GM18868 (cell line): ENCODE measurements around the gene TBX1.

Source experiments
- ATAC-seq: cut with Tn5 transposase; IDR thresholded peaks from one replicate; pipeline ENCODE4 v1.9.1; 2021; ENCODE audit warnings: mild to moderate bottlenecking, moderate library complexity; ENCODE audit not compliant: unreplicated experiment

The TBX1 gene

DNA sequence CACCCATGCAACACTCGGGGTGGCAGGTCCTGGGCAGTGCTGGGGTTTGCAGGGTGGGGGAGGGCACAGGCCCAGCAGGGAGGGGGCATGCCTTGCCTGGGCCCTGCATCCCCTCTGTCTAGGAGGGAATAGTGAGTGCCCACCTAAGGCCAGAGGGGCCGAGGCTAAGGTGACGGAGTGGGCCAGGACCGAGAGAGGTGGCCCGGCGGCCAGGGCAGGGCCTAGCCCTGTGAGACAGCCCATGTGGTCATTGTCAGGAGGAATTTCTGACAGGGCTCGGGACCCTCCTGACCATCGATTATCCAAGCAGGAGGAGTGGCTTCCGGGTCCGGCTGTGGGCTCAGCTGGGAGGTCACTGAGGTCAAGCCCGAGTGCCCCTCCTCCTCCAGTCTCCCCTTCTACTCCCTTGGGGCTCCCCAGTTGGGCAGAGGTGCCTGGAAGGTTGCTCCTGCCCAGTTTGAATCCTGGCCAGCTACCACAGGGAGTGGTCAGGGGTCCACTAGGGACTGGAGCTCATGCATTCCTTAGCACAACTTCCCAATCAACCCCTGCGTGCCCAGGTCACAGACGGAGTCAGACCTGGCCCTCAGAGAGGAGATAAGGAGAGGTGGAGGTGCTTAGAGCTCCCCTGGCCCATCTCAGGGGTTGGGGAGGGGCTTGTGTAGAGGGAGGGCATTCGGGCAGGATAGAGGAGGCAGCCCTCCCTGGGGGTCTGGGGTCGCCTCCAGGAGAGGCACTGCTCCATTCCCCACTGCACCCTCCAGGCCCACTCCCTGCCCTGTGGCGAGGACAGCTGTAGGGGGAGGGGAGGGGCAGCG is 22.5 kb upstream of the TBX1 start:
- no peak for ATAC-seq

- ATAC-seq, result no peak
These were observed 21.7 kb upstream of the TBX1 start for GRCh38 chr22:19738664-19739447.

- no peak for ATAC-seq
These were observed 21.1 kb upstream of the TBX1 start for GRCh38 chr22:19739448-19739895.

GRCh38 chr22:19739911-19740449 is 20.6 kb upstream of the TBX1 start:
- no peak for ATAC-seq

- no peak for ATAC-seq
These were observed 20.0 kb upstream of the TBX1 start for GRCh38 chr22:19740586-19740985.

GRCh38 chr22:19741053-19741452 is 19.5 kb upstream of the TBX1 start:
- ATAC-seq, result no peak

GRCh38 chr22:19742160-19743066 is 18.2 kb upstream of the TBX1 start:
- ATAC-seq, result no peak

DNA sequence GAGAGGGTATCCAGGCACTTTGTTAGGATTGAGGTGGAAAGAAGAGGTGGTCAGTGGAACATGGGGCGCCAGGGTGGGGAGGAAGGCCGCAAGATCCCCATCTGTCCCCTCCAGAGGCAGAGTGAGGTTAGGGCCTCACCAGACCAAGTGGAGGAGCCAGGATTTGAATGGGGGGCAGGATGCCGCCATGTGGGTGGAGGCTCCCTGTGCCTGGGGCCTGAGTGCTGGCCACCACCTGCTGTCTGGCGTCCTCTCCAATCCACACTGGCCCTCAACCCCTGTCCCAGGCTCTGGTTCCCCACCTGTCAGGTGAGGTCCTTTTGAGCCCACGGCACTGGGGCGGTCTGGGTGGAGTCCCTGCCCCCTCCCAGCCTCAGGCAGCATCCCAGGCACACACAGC is 17.5 kb upstream of the TBX1 start:
- no peak for ATAC-seq

DNA sequence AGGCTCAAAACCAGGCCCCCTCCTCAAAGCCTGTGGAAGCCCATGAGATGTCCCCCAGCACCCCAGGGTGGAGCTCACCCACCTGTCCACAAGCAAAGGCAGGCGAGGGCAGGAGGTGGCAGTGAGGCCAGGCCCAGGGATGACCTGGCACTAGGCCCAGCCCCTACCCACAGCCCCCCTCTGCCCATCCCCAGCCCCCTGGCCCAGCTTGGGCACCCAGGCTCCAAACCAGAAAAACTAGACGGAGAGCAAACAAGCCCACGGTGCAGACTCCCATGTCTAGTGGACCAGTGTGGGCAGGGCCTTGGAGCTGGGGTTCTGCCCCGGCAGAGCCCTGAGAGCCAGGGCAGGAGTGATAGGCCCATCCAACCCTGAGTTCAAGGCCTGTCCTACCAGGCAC is 16.9 kb upstream of the TBX1 start:
- ATAC-seq, result no peak

DNA sequence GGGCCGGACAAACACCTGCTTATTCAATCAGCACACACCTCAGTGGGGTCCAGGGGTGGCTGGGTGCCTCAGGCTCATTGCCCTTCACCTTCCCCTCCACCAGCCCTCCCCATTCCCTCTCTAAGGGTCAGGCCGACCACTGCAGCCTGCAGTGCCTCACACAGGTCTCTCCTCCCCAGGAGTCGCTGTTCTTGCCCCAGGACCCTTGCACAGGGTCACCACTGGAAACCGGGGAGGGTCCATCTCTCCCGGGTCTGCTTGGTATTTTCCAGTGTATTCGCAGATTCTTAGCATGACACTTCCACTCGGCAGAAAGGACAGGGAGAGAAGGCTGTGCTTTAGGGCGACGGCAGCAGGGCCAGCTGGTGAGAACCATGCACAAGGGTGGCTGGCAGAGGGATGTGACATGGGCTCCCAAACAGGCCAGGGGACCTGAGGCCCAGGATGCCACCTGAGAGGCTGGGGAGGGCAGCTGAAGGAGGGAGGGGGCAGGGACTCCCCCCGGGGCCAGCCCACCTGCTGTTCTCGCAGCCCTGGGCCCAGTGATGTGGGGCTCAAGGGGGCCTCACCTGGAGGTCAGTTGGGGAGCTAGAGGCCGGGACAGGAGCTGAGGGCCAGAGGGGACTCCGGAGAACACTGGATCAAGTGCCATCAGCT is 16.1 kb upstream of the TBX1 start:
- ATAC-seq, result no peak

GRCh38 chr22:19745155-19746101 is 15.2 kb upstream of the TBX1 start:
- ATAC-seq, result no peak

DNA sequence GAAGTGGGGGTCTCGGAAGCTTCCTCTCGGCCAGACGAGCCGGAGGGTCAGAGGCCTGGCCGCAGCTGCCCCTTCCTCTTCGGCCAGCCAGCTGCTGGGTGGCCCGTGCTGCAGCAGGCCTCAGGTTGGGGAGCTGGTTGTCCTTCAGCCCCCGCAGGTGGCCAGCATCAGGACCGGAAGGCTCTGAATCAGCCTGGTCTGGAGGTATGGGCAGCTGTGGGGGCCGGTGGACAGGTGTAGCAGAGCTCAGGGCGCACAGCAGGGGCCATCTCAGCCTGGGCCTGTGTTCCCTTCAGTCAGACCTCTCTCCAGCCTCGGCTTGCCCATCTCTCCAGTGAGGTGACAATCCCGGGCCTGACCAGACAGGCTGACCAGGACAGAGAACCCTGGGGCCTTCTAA is 13.9 kb upstream of the TBX1 start:
- ATAC-seq, result no peak

GRCh38 chr22:19747551-19747950 is 13.0 kb upstream of the TBX1 start:
- ATAC-seq, result no peak

DNA sequence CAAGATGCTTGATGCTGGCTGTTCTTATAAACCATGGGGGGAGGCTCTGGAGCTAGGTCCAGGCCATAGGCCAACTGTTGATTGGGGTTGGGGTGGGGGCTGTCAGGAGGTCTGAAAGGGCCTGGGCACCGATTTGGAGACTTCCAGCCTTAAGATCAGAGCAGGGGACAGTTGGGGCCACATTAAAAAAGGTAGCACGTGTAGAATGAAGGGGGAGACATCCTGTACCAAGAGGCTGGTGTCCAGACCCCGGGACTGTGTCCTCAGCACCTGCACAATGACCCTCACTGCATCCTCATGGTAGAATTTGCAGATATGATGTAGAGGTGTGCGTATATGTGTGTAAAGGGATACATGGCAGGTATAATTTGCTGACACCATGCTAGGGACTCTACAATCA is 12.4 kb upstream of the TBX1 start:
- ATAC-seq, result no peak

- no peak for ATAC-seq
These were observed 11.4 kb upstream of the TBX1 start for GRCh38 chr22:19748991-19749664.

DNA sequence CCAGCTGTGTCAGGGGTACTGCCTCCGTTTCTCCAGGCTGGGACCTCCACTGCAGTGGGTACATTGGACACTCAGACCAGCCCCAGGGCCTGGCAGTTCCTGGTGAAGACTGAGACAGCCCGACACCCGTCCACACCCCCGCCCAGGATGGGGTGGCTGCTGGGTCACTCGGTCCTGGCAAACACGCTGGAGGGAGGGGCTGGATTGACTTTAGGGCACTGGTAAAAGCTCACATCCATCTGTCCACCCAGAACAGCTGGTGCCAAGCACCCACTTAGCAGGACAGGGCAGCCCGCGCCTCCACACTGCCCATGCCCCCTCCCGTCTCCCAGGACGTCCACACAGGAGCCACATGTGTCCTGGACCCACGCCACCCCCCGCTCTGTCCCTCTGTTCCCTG is 10.7 kb upstream of the TBX1 start:
- no peak for ATAC-seq

GRCh38 chr22:19750507-19751490 is 9.8 kb upstream of the TBX1 start:
- no peak for ATAC-seq
